Uterus (tissue), 4 donors: ENCODE measurements around the gene SPATA18. TPM values are rescaled to one million over a fixed set of nuclear protein-coding genes. Genes with fewer than 3 reads are reported as not detected.

Experiments
- DNase-seq, 2 donors: peaks; one replicate each; pipeline ENCODE4 v3.0.0-alpha.2; 2019 to 2020
- H3K27ac ChIP-seq, 2 donors: fragments of 200-600 bp; sonication (generic); 1 replicate in 1 of 2; 2 replicates in 1 of 2; pipeline ENCODE4 v1.5.1; 2016 to 2018
- H3K27me3 ChIP-seq, 2 donors: fragments of 200-600 bp; sonication (generic); one replicate each; pipeline ENCODE4 v1.5.1; 2018 to 2019; ENCODE audit warnings: control low read depth in 1 of 2
- H3K36me3 ChIP-seq, 2 donors: fragments of 200-600 bp; sonication (generic); one replicate each; pipeline ENCODE4 v1.5.1; 2019; ENCODE audit warnings: control low read depth in 1 of 2
- H3K4me1 ChIP-seq, 2 donors: fragments of 200-600 bp; sonication (generic); one replicate each; pipeline ENCODE4 v1.5.1; 2018 to 2019; ENCODE audit warnings: control low read depth in 1 of 2
- H3K4me3 ChIP-seq, 2 donors: fragments of 200-600 bp; sonication (generic); 1 replicate in 1 of 2; 2 replicates in 1 of 2; pipeline ENCODE4 v1.5.1; 2018 to 2019; ENCODE audit warnings: mild to moderate bottlenecking in 1 of 2
- H3K9me3 ChIP-seq, 2 donors: fragments of 200-600 bp; sonication (generic); one replicate each; pipeline ENCODE4 v1.5.1; 2019; ENCODE audit warnings: control low read depth in 1 of 2
- CTCF ChIP-seq, 4 experiments: fragments of 200-600 bp in 2 of 4; fragments of 450-650 bp in 2 of 4; sonication (generic) in 2 of 4; IDR thresholded peaks; one replicate each; pipeline ENCODE4 v1.5.1; 2016 to 2019; ENCODE audit warnings: antibody characterized with exemption in 4 of 4, mild to moderate bottlenecking in 2 of 4, moderate library complexity in 1 of 4
- POLR2A ChIP-seq, 2 donors: fragments of 450-650 bp; IDR thresholded peaks; one replicate each; pipeline ENCODE4 v1.6.1; 2016; ENCODE audit warnings: antibody characterized with exemption in 2 of 2, mild to moderate bottlenecking in 1 of 2, moderate library complexity in 1 of 2
- intact Hi-C: fragments of 100-400 bp; cut with DNase I; formaldehyde crosslinking; loops from one replicate; pipeline ENCODE4 v1.15.1; 2023; ENCODE audit warnings: low total_unique reads
- total RNA-seq, 4 donors: library from RNA; depleted of rRNA in 3 of 4; stranded (reverse); fragments of >200 nt in 3 of 4; gene quantifications; one replicate each; pipeline versions ENCODE4 v1.1.0 to v1.2.4, GENCODE V29; 2014 to 2023
- donor health status: DM: yes; HTN: yes; CAD: no.

SPATA18 gene
- total RNA-seq, 4 donors from 2014 or later = under 0.01 to 12.2 (median 4.2) TPM

- Histone ChIP-seq H3K36me3 (no peaks in the 10 kb centered on the region), H3K27ac (no peak overlapping the region), H3K4me3 (no peak overlapping the region), H3K4me1 (no peaks in the 10 kb centered on the region), H3K9me3 (no peaks in the 10 kb centered on the region), H3K27me3 (no peaks in the 10 kb centered on the region)
- intact Hi-C loops = no loop called here
- no peak for DNase-seq
- TF ChIP-seq POLR2A (IDR thresholded peaks at IDR 0.05) = no peak
- no peak for TF ChIP-seq CTCF (IDR thresholded peaks at IDR 0.05)
Measured at GRCh38 chr4:52111995-52112394, 60.9 kb downstream of the SPATA18 start.

- Histone ChIP-seq H3K36me3 (no peaks in the 10 kb centered on the region), H3K4me1 (no peaks in the 10 kb centered on the region), H3K27ac (no peak overlapping the region), H3K27me3 (no peaks in the 10 kb centered on the region), H3K9me3 (no peaks in the 10 kb centered on the region), H3K4me3 (no peak overlapping the region)
- TF ChIP-seq POLR2A (IDR thresholded peaks at IDR 0.05) (no peak), CTCF (IDR thresholded peaks at IDR 0.05) (no peak)
- intact Hi-C loops = no loop called here
- DNase-seq = no peak
Measured at GRCh38 chr4:52112411-52112810, 61.3 kb downstream of the SPATA18 start.

GRCh38 chr4:52116641-52117040 is 65.5 kb downstream of the SPATA18 start:
- intact Hi-C loops = no loop called here
- H3K9me3 ChIP-seq = no peaks in the 10 kb centered on the region
- no peaks in the 10 kb centered on the region for H3K27me3 ChIP-seq
- H3K4me3 ChIP-seq = no peak overlapping the region
- H3K27ac ChIP-seq = no peak overlapping the region
- H3K36me3 ChIP-seq = no peaks in the 10 kb centered on the region
- no peaks in the 10 kb centered on the region for H3K4me1 ChIP-seq
- no peak for TF ChIP-seq CTCF (IDR thresholded peaks at IDR 0.05)
- TF ChIP-seq POLR2A (IDR thresholded peaks at IDR 0.05) = no peak
- no peak for DNase-seq

- no peak for DNase-seq
- H3K36me3 ChIP-seq = no peaks in the 10 kb centered on the region
- intact Hi-C loops = no loop called here
- no peaks in the 10 kb centered on the region for H3K4me1 ChIP-seq
- no peak overlapping the region for H3K4me3 ChIP-seq
- no peaks in the 10 kb centered on the region for H3K9me3 ChIP-seq
- no peak overlapping the region for H3K27ac ChIP-seq
- no peak for TF ChIP-seq CTCF (IDR thresholded peaks at IDR 0.05)
- no peak for TF ChIP-seq POLR2A (IDR thresholded peaks at IDR 0.05)
- no peaks in the 10 kb centered on the region for H3K27me3 ChIP-seq
Measured at GRCh38 chr4:52126226-52126625, 75.1 kb downstream of the SPATA18 start.

- intact Hi-C loops = no loop called here
- Histone ChIP-seq H3K36me3 (no peaks in the 10 kb centered on the region), H3K27ac (no peak overlapping the region), H3K4me3 (no peak overlapping the region), H3K9me3 (no peaks in the 10 kb centered on the region), H3K4me1 (no peaks in the 10 kb centered on the region), H3K27me3 (no peaks in the 10 kb centered on the region)
- DNase-seq = no peak
- no peak for TF ChIP-seq POLR2A (IDR thresholded peaks at IDR 0.05)
- no peak for TF ChIP-seq CTCF (IDR thresholded peaks at IDR 0.05)
Measured at GRCh38 chr4:52126966-52127365, 75.9 kb downstream of the SPATA18 start.
